IMR-90 (cell line): ENCODE data around the gene ANKRD13B. TPM values are rescaled to one million over a fixed set of nuclear protein-coding genes. Genes with fewer than 3 reads are reported as not detected.

Experiments
- ATAC-seq: fragments of 200-7000 bp; cut with Tn5 transposase; 2 replicates; pipeline ENCODE4 v1.9.1; 2020; ENCODE audit warnings: low read depth, mild to moderate bottlenecking, moderate library complexity
- BruUV-seq: library from RNA; stranded (reverse); fragments of 400-500 nt; replicated peaks from 2 replicates; lab custom pipeline; 2021; lab: Mats Ljungman, UMichigan
- CTCF ChIA-PET: fragments of 300-600 bp; formaldehyde crosslinking; extraction: SDS; loops from one replicate; lab custom pipeline; 2021; ENCODE audit warnings: antibody characterized with exemption; lab: Yijun Ruan, JAX
- POLR2A ChIA-PET: fragments of 300-600 bp; sonication (Branson Sonifier 250); formaldehyde crosslinking; loops from one replicate; lab custom pipeline; 2022; ENCODE audit warnings: antibody characterized with exemption; ENCODE audit not compliant: unreplicated experiment; lab: Charles Lee
- DNase-seq: peaks from one replicate; pipeline ENCODE4 v3.0.0; 2013
- H2AFZ ChIP-seq: replicated peaks from 2 replicates; pipeline ENCODE3; 2013; ENCODE audit warnings: low read length, mild to moderate bottlenecking; ENCODE audit not compliant: poor library complexity
- H2AK5ac ChIP-seq: 2 replicates; pipeline ENCODE4 v1.6.1; 2013; ENCODE audit warnings: low read depth, low read length, inconsistent platforms
- H2AK9ac ChIP-seq: replicated peaks from 2 replicates; pipeline ENCODE3; 2013; ENCODE audit warnings: mild to moderate bottlenecking, low read depth, low read length, moderate library complexity; ENCODE audit not compliant: poor library complexity
- H2BK120ac ChIP-seq: 2 replicates; pipeline ENCODE4 v1.6.1; 2013; ENCODE audit warnings: low read depth, low read length, inconsistent platforms
- H2BK15ac ChIP-seq: 3 replicates; pipeline ENCODE4 v1.6.1; 2013; ENCODE audit warnings: low read depth, low read length, inconsistent platforms
- H2BK20ac ChIP-seq: 2 replicates; pipeline ENCODE4 v1.6.1; 2013; ENCODE audit warnings: low read depth, mild to moderate bottlenecking, inconsistent platforms, low read length, moderate library complexity
- H2BK5ac ChIP-seq: 2 replicates; pipeline ENCODE4 v1.6.1; 2013; ENCODE audit warnings: mild to moderate bottlenecking, low read depth, low read length, inconsistent platforms; ENCODE audit not compliant: poor library complexity, severe bottlenecking
- H3K14ac ChIP-seq: replicated peaks from 2 replicates; pipeline ENCODE4 v1.6.1; 2013; ENCODE audit warnings: low read depth, low read length, inconsistent platforms
- H3K18ac ChIP-seq: 2 replicates; pipeline ENCODE4 v1.6.1; 2013; ENCODE audit warnings: low read depth, low read length, control low read depth
- H3K23ac ChIP-seq: 2 replicates; pipeline ENCODE4 v1.6.1; 2013; ENCODE audit warnings: low read depth, low read length, inconsistent platforms
- H3K27ac ChIP-seq: 2 replicates; pipeline ENCODE4 v1.5.1; 2013; ENCODE audit warnings: mild to moderate bottlenecking, control low read depth, low read length; ENCODE audit not compliant: insufficient read depth
- H3K27me3 ChIP-seq: 2 replicates; pipeline ENCODE4 v1.6.1; 2013; ENCODE audit warnings: low read length; ENCODE audit not compliant: control insufficient read depth, insufficient read depth
- H3K36me3 ChIP-seq: 2 replicates; pipeline ENCODE4 v1.6.1; 2013; ENCODE audit warnings: low read length, mixed read lengths; ENCODE audit not compliant: control insufficient read depth, insufficient read depth
- H3K4ac ChIP-seq: 2 replicates; pipeline ENCODE4 v1.6.1; 2013; ENCODE audit warnings: low read depth, low read length, inconsistent platforms
- H3K4me1 ChIP-seq: 2 replicates; pipeline ENCODE4 v1.6.1; 2013; ENCODE audit warnings: low read length, mixed read lengths; ENCODE audit not compliant: control insufficient read depth, insufficient read depth
- H3K4me2 ChIP-seq: 2 replicates; pipeline ENCODE4 v1.6.1; 2013; ENCODE audit warnings: low read depth, mild to moderate bottlenecking, control low read depth, low read length, moderate library complexity
- H3K4me3 ChIP-seq: 2 replicates; pipeline ENCODE4 v1.5.1; 2013; ENCODE audit warnings: low read depth, mild to moderate bottlenecking, control low read depth, low read length, moderate library complexity; ENCODE audit not compliant: insufficient read depth
- H3K56ac ChIP-seq: 2 replicates; pipeline ENCODE4 v1.6.1; 2013; ENCODE audit warnings: low read length, inconsistent platforms; ENCODE audit not compliant: insufficient read depth; ENCODE audit errors: extremely low read depth
- H3K79me1 ChIP-seq, 2 experiments: 2 replicates each; pipeline ENCODE4 v1.6.1; 2013; ENCODE audit warnings: low read length in 2 of 2, inconsistent platforms in 1 of 2, low read depth in 1 of 2
- H3K9ac ChIP-seq: 2 replicates; pipeline ENCODE4 v1.6.1; 2013; ENCODE audit warnings: low read depth, low read length, control low read depth
- H3K9me1 ChIP-seq: 2 replicates; pipeline ENCODE4 v1.6.1; 2013; ENCODE audit warnings: low read length, inconsistent platforms; ENCODE audit not compliant: insufficient read depth
- H3K9me3 ChIP-seq: 2 replicates; pipeline ENCODE4 v1.6.1; 2013; ENCODE audit warnings: low read length; ENCODE audit not compliant: control insufficient read depth, insufficient read depth
- H4K20me1 ChIP-seq: 2 replicates; pipeline ENCODE4 v1.6.1; 2013; ENCODE audit warnings: low read length, inconsistent platforms; ENCODE audit not compliant: insufficient read depth
- H4K5ac ChIP-seq: 2 replicates; pipeline ENCODE4 v1.6.1; 2013; ENCODE audit warnings: mild to moderate bottlenecking, low read depth, low read length, control low read depth
- H4K8ac ChIP-seq, 2 experiments: 2 replicates each; pipeline ENCODE4 v1.6.1; 2013; ENCODE audit warnings: low read depth in 2 of 2, low read length in 2 of 2, control low read depth in 1 of 2, inconsistent platforms in 1 of 2
- H4K91ac ChIP-seq: 2 replicates; pipeline ENCODE4 v1.6.1; 2013; ENCODE audit warnings: low read depth, low read length, inconsistent platforms; ENCODE audit not compliant: insufficient read depth
- BHLHE40 ChIP-seq: fragments of 150-350 bp; IDR thresholded peaks from 2 replicates; pipeline ENCODE4 v1.6.1; 2016; ENCODE audit warnings: mild to moderate bottlenecking, low read depth, low read length
- CHD1 ChIP-seq: IDR thresholded peaks from 2 replicates; pipeline ENCODE4 v1.6.1; 2012; ENCODE audit warnings: low read depth, low read length, improper control_type of control experiment
- FOS ChIP-seq: fragments of 150-350 bp; IDR thresholded peaks from 2 replicates; pipeline ENCODE4 v1.6.1; 2016; ENCODE audit warnings: low read depth, low read length
- MAFK ChIP-seq: IDR thresholded peaks from 2 replicates; pipeline ENCODE4 v1.6.1; 2012; ENCODE audit warnings: low read depth, low read length, improper control_type of control experiment
- MAZ ChIP-seq: IDR thresholded peaks from 2 replicates; pipeline ENCODE4 v1.6.1; 2012; ENCODE audit warnings: low read depth, mild to moderate bottlenecking, low read length, improper control_type of control experiment, moderate library complexity, borderline replicate concordance
- MXI1 ChIP-seq: IDR thresholded peaks from 2 replicates; pipeline ENCODE4 v1.6.1; 2012; ENCODE audit warnings: low read depth, mild to moderate bottlenecking, low read length, moderate library complexity, borderline replicate concordance
- POLR2A ChIP-seq: IDR thresholded peaks from 2 replicates; pipeline ENCODE4 v1.6.1; 2012; ENCODE audit warnings: mild to moderate bottlenecking, low read depth, low read length
- RAD21 ChIP-seq: IDR thresholded peaks from 2 replicates; pipeline ENCODE4 v1.6.1; 2012; ENCODE audit warnings: low read length, improper control_type of control experiment
- RCOR1 ChIP-seq: IDR thresholded peaks from 2 replicates; pipeline ENCODE4 v1.6.1; 2012; ENCODE audit warnings: mild to moderate bottlenecking, low read length, improper control_type of control experiment; ENCODE audit not compliant: insufficient replicate concordance
- RFX5 ChIP-seq: IDR thresholded peaks from 2 replicates; pipeline ENCODE4 v1.8.0; 2012; ENCODE audit warnings: low read depth, mild to moderate bottlenecking, low read length, moderate library complexity
- SMC3 ChIP-seq: fragments of 150-350 bp; IDR thresholded peaks from 2 replicates; pipeline ENCODE4 v1.6.1; 2016; ENCODE audit warnings: low read depth, mild to moderate bottlenecking, antibody characterized with exemption, low read length, moderate library complexity
- WGBS, 2 experiments: methylation state at CpG; one replicate each; pipeline versions ENCODE4 v1.1.5 to v1.1.7; 2013; ENCODE audit warnings: missing lambda C conversion rate in 2 of 2; ENCODE audit not compliant: insufficient read length in 1 of 2; ENCODE audit errors: extremely low coverage in 2 of 2; 5-methylcytosine and 5-hydroxymethylcytosine counted together
- dilution Hi-C: fragments of 300-500 bp; cut with HindIII; formaldehyde crosslinking; loops from one replicate; pipeline ENCODE4 v1.14.3; 2018; ENCODE audit warnings: low sequenced_read_pairs; ENCODE audit not compliant: unreplicated experiment
- in situ Hi-C: fragments of 300-500 bp; cut with MboI; formaldehyde crosslinking; loops from 3 replicates; pipeline ENCODE4 v1.14.3; 2019; ENCODE audit warnings: low sequenced_read_pairs, inconsistent platforms, mixed read lengths
- intact Hi-C: fragments of 100-400 bp; cut with micrococcal nuclease; formaldehyde crosslinking; loops from 2 replicates; pipeline ENCODE4 v1.10.0; 2022
- polyA plus RNA-seq, 3 experiments: library from polyadenylated mRNA; depleted of rRNA; stranded (reverse); fragments of >200 nt; gene quantifications; 2 replicates each; pipeline ENCODE4 v1.2.3, GENCODE V29; 2012; ENCODE audit warnings: low replicate concordance in 1 of 3
- total RNA-seq: library from RNA; depleted of rRNA; stranded (reverse); fragments of >200 nt; gene quantifications from 2 replicates; pipeline ENCODE4 v1.2.3, GENCODE V29; 2012
- TF ChIP-seq, protein P1 (sequence below): conservative IDR thresholded peaks from 2 replicates; pipeline ENCODE4 v1.5.1; 2012; ENCODE audit warnings: mild to moderate bottlenecking, low read depth, low read length, improper control_type of control experiment
- TF ChIP-seq, protein P2 (sequence below): fragments of 150-350 bp; IDR thresholded peaks from 2 replicates; pipeline ENCODE4 v1.6.1; 2017; ENCODE audit warnings: mild to moderate bottlenecking, antibody characterized with exemption, low read length, low read depth
- TF ChIP-seq, protein P3 (sequence below): fragments of 150-350 bp; IDR thresholded peaks from 2 replicates; pipeline ENCODE4 v1.6.1; 2016; ENCODE audit warnings: low read depth, mild to moderate bottlenecking, low read length, moderate library complexity, borderline replicate concordance

ANKRD13B gene
- total and polyA plus RNA-seq, 2 of the 4 experiments (the other 2 are of a cell fraction), result 0.90 to 4.0 TPM

DNA sequence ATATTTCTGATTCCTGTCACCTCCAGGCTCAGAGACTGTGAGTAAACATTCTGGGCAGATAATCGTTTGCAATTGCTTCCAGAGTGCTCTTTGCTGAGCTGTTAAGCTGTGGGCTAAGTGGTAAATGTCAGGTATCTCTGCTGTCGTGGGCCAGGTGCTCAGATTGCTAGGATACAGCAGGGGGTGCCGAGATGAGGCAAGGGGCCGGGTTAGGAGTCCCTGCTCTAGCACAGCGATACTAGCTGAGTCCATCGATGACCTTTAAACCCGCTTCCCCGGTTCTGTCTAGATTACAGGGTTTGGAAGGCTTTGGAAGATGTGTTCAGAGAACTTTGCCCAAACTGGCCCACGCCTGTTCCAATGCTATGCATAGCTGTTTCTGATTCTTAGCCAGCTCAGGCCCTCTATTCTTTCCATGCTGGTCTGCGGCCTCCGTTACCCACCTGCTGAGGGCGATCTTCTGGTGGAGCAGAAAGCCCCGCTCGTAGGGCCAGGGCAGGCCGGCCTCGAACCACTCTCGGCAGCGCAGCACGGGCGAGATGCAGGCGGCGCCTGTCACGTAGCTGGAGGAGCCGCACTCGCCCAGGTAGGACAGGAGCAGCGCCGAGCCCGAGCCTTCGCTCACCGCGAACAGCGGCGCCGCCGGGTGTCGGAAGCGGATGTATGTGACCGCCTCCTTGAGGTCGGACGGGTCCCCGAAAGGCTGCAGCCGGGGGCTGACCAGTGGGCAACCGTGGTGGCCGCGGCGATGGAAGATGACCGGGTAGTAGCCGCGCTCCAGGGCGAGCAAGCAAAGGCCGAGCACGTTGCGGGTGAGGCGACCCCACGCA lies 27.1 kb upstream of the ANKRD13B start:
- Histone ChIP-seq H3K9me1 (peaks cover 2% of the 10 kb centered on the region; the same call in 1 of the 2 replicates), H3K27me3 (no peaks in the 10 kb centered on the region), H3K14ac (no peak overlapping the region), H3K23ac (0 out of 2 replicates have a peak overlapping the region, but pooled peaks have one; percentile 59), H4K8ac (peak overlapping the region in 1 of 2 experiments; percentile 50; a peak in 1 of 4 replicates), H2BK20ac (no peak overlapping the region), H3K4me1 (peaks cover 3% of the 10 kb centered on the region), H3K27ac (no peak overlapping the region), H4K5ac (no peak overlapping the region), H3K79me1 (peaks cover 5 to 29% of the 10 kb centered on the region in 2 experiments), H3K4ac (no peak overlapping the region), H3K4me3 (peak overlapping the region; percentile 51; the same call in 1 of the 2 replicates), H3K36me3 (peaks cover 10% of the 10 kb centered on the region; the same call in 1 of the 2 replicates), H2BK120ac (no peak overlapping the region), H3K18ac (no peak overlapping the region), H2BK15ac (no peak overlapping the region), H3K9me3 (no peaks in the 10 kb centered on the region), H2BK5ac (no peak overlapping the region), H2AK5ac (no peak overlapping the region), H4K20me1 (no peaks in the 10 kb centered on the region), H2AFZ (peak overlapping the region; percentile 88), H2AK9ac (peak overlapping the region; percentile 80), H4K91ac (no peak overlapping the region), H3K4me2 (no peak overlapping the region; the same call in 1 of the 2 replicates), H3K56ac (no peak overlapping the region), H3K9ac (no peak overlapping the region)
- in situ Hi-C loops (no loop called here), dilution Hi-C loops (no loop called here), intact Hi-C loops (loop anchor here (10.0 kb wide), 1 partner anchor 421 kb away; no protein-coding TSS in a partner anchor)
- ATAC-seq (no peak), DNase-seq (no peak)
- ChIA-PET CTCF (no interaction called here), POLR2A (no interaction called here)
- WGBS, 2 experiments, result 24% methylated on average over 42 of the region's 55 CpGs; no CpG with 5 or more reads in 1 of the 2 experiments
- BruUV-seq, result no TSS peak
- no peak for TF ChIP-seq FOS
- TF ChIP-seq CHD1, result no peak
- TF ChIP-seq MAZ, result no peak
- TF ChIP-seq MAFK, result no peak
- TF ChIP-seq, protein P1, sequence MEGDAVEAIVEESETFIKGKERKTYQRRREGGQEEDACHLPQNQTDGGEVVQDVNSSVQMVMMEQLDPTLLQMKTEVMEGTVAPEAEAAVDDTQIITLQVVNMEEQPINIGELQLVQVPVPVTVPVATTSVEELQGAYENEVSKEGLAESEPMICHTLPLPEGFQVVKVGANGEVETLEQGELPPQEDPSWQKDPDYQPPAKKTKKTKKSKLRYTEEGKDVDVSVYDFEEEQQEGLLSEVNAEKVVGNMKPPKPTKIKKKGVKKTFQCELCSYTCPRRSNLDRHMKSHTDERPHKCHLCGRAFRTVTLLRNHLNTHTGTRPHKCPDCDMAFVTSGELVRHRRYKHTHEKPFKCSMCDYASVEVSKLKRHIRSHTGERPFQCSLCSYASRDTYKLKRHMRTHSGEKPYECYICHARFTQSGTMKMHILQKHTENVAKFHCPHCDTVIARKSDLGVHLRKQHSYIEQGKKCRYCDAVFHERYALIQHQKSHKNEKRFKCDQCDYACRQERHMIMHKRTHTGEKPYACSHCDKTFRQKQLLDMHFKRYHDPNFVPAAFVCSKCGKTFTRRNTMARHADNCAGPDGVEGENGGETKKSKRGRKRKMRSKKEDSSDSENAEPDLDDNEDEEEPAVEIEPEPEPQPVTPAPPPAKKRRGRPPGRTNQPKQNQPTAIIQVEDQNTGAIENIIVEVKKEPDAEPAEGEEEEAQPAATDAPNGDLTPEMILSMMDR, result no peak
- no peak for TF ChIP-seq RCOR1
- no peak for TF ChIP-seq MXI1
- TF ChIP-seq, protein P2, sequence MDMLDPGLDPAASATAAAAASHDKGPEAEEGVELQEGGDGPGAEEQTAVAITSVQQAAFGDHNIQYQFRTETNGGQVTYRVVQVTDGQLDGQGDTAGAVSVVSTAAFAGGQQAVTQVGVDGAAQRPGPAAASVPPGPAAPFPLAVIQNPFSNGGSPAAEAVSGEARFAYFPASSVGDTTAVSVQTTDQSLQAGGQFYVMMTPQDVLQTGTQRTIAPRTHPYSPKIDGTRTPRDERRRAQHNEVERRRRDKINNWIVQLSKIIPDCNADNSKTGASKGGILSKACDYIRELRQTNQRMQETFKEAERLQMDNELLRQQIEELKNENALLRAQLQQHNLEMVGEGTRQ, result no peak
- no peak for TF ChIP-seq POLR2A
- TF ChIP-seq, protein P3, sequence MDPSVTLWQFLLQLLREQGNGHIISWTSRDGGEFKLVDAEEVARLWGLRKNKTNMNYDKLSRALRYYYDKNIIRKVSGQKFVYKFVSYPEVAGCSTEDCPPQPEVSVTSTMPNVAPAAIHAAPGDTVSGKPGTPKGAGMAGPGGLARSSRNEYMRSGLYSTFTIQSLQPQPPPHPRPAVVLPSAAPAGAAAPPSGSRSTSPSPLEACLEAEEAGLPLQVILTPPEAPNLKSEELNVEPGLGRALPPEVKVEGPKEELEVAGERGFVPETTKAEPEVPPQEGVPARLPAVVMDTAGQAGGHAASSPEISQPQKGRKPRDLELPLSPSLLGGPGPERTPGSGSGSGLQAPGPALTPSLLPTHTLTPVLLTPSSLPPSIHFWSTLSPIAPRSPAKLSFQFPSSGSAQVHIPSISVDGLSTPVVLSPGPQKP, result no peak
- TF ChIP-seq SMC3, result no peak
- no peak for TF ChIP-seq BHLHE40
- no peak for TF ChIP-seq RFX5
- no peak for TF ChIP-seq RAD21
